IMR-90 (cell line): ENCODE measurements around the gene SLC16A8. TPM values are rescaled to one million over a fixed set of nuclear protein-coding genes. Genes with fewer than 3 reads are reported as not detected.

ENCODE experiments used
- ATAC-seq: fragments of 200-7000 bp; cut with Tn5 transposase; 2 replicates; pipeline ENCODE4 v1.9.1; 2020; ENCODE audit warnings: low read depth, mild to moderate bottlenecking, moderate library complexity
- BruUV-seq: library from RNA; stranded (reverse); fragments of 400-500 nt; replicated peaks from 2 replicates; lab custom pipeline; 2021; lab: Mats Ljungman, UMichigan
- CTCF ChIA-PET: fragments of 300-600 bp; formaldehyde crosslinking; extraction: SDS; loops from one replicate; lab custom pipeline; 2021; ENCODE audit warnings: antibody characterized with exemption; lab: Yijun Ruan, JAX
- POLR2A ChIA-PET: fragments of 300-600 bp; sonication (Branson Sonifier 250); formaldehyde crosslinking; loops from one replicate; lab custom pipeline; 2022; ENCODE audit warnings: antibody characterized with exemption; ENCODE audit not compliant: unreplicated experiment; lab: Charles Lee
- DNase-seq: peaks from one replicate; pipeline ENCODE4 v3.0.0; 2013
- H2AFZ ChIP-seq: replicated peaks from 2 replicates; pipeline ENCODE3; 2013; ENCODE audit warnings: low read length, mild to moderate bottlenecking; ENCODE audit not compliant: poor library complexity
- H2AK5ac ChIP-seq: 2 replicates; pipeline ENCODE4 v1.6.1; 2013; ENCODE audit warnings: low read depth, low read length, inconsistent platforms
- H2AK9ac ChIP-seq: replicated peaks from 2 replicates; pipeline ENCODE3; 2013; ENCODE audit warnings: mild to moderate bottlenecking, low read depth, low read length, moderate library complexity; ENCODE audit not compliant: poor library complexity
- H2BK120ac ChIP-seq: 2 replicates; pipeline ENCODE4 v1.6.1; 2013; ENCODE audit warnings: low read depth, low read length, inconsistent platforms
- H2BK15ac ChIP-seq: 3 replicates; pipeline ENCODE4 v1.6.1; 2013; ENCODE audit warnings: low read depth, low read length, inconsistent platforms
- H2BK20ac ChIP-seq: 2 replicates; pipeline ENCODE4 v1.6.1; 2013; ENCODE audit warnings: low read depth, mild to moderate bottlenecking, inconsistent platforms, low read length, moderate library complexity
- H2BK5ac ChIP-seq: 2 replicates; pipeline ENCODE4 v1.6.1; 2013; ENCODE audit warnings: mild to moderate bottlenecking, low read depth, low read length, inconsistent platforms; ENCODE audit not compliant: poor library complexity, severe bottlenecking
- H3K14ac ChIP-seq: replicated peaks from 2 replicates; pipeline ENCODE4 v1.6.1; 2013; ENCODE audit warnings: low read depth, low read length, inconsistent platforms
- H3K18ac ChIP-seq: 2 replicates; pipeline ENCODE4 v1.6.1; 2013; ENCODE audit warnings: low read depth, low read length, control low read depth
- H3K23ac ChIP-seq: 2 replicates; pipeline ENCODE4 v1.6.1; 2013; ENCODE audit warnings: low read depth, low read length, inconsistent platforms
- H3K27ac ChIP-seq: 2 replicates; pipeline ENCODE4 v1.5.1; 2013; ENCODE audit warnings: mild to moderate bottlenecking, control low read depth, low read length; ENCODE audit not compliant: insufficient read depth
- H3K27me3 ChIP-seq: 2 replicates; pipeline ENCODE4 v1.6.1; 2013; ENCODE audit warnings: low read length; ENCODE audit not compliant: control insufficient read depth, insufficient read depth
- H3K36me3 ChIP-seq: 2 replicates; pipeline ENCODE4 v1.6.1; 2013; ENCODE audit warnings: low read length, mixed read lengths; ENCODE audit not compliant: control insufficient read depth, insufficient read depth
- H3K4ac ChIP-seq: 2 replicates; pipeline ENCODE4 v1.6.1; 2013; ENCODE audit warnings: low read depth, low read length, inconsistent platforms
- H3K4me1 ChIP-seq: 2 replicates; pipeline ENCODE4 v1.6.1; 2013; ENCODE audit warnings: low read length, mixed read lengths; ENCODE audit not compliant: control insufficient read depth, insufficient read depth
- H3K4me2 ChIP-seq: 2 replicates; pipeline ENCODE4 v1.6.1; 2013; ENCODE audit warnings: low read depth, mild to moderate bottlenecking, control low read depth, low read length, moderate library complexity
- H3K4me3 ChIP-seq: 2 replicates; pipeline ENCODE4 v1.5.1; 2013; ENCODE audit warnings: low read depth, mild to moderate bottlenecking, control low read depth, low read length, moderate library complexity; ENCODE audit not compliant: insufficient read depth
- H3K56ac ChIP-seq: 2 replicates; pipeline ENCODE4 v1.6.1; 2013; ENCODE audit warnings: low read length, inconsistent platforms; ENCODE audit not compliant: insufficient read depth; ENCODE audit errors: extremely low read depth
- H3K79me1 ChIP-seq, 2 experiments: 2 replicates each; pipeline ENCODE4 v1.6.1; 2013; ENCODE audit warnings: low read length in 2 of 2, inconsistent platforms in 1 of 2, low read depth in 1 of 2
- H3K9ac ChIP-seq: 2 replicates; pipeline ENCODE4 v1.6.1; 2013; ENCODE audit warnings: low read depth, low read length, control low read depth
- H3K9me1 ChIP-seq: 2 replicates; pipeline ENCODE4 v1.6.1; 2013; ENCODE audit warnings: low read length, inconsistent platforms; ENCODE audit not compliant: insufficient read depth
- H3K9me3 ChIP-seq: 2 replicates; pipeline ENCODE4 v1.6.1; 2013; ENCODE audit warnings: low read length; ENCODE audit not compliant: control insufficient read depth, insufficient read depth
- H4K20me1 ChIP-seq: 2 replicates; pipeline ENCODE4 v1.6.1; 2013; ENCODE audit warnings: low read length, inconsistent platforms; ENCODE audit not compliant: insufficient read depth
- H4K5ac ChIP-seq: 2 replicates; pipeline ENCODE4 v1.6.1; 2013; ENCODE audit warnings: mild to moderate bottlenecking, low read depth, low read length, control low read depth
- H4K8ac ChIP-seq, 2 experiments: 2 replicates each; pipeline ENCODE4 v1.6.1; 2013; ENCODE audit warnings: low read depth in 2 of 2, low read length in 2 of 2, control low read depth in 1 of 2, inconsistent platforms in 1 of 2
- H4K91ac ChIP-seq: 2 replicates; pipeline ENCODE4 v1.6.1; 2013; ENCODE audit warnings: low read depth, low read length, inconsistent platforms; ENCODE audit not compliant: insufficient read depth
- BHLHE40 ChIP-seq: fragments of 150-350 bp; IDR thresholded peaks from 2 replicates; pipeline ENCODE4 v1.6.1; 2016; ENCODE audit warnings: mild to moderate bottlenecking, low read depth, low read length
- CEBPB ChIP-seq: IDR thresholded peaks from 2 replicates; pipeline ENCODE4 v1.6.1; 2012; ENCODE audit warnings: low read depth, low read length, improper control_type of control experiment
- CHD1 ChIP-seq: IDR thresholded peaks from 2 replicates; pipeline ENCODE4 v1.6.1; 2012; ENCODE audit warnings: low read depth, low read length, improper control_type of control experiment
- FOS ChIP-seq: fragments of 150-350 bp; IDR thresholded peaks from 2 replicates; pipeline ENCODE4 v1.6.1; 2016; ENCODE audit warnings: low read depth, low read length
- MAFK ChIP-seq: IDR thresholded peaks from 2 replicates; pipeline ENCODE4 v1.6.1; 2012; ENCODE audit warnings: low read depth, low read length, improper control_type of control experiment
- MAZ ChIP-seq: IDR thresholded peaks from 2 replicates; pipeline ENCODE4 v1.6.1; 2012; ENCODE audit warnings: low read depth, mild to moderate bottlenecking, low read length, improper control_type of control experiment, moderate library complexity, borderline replicate concordance
- MXI1 ChIP-seq: IDR thresholded peaks from 2 replicates; pipeline ENCODE4 v1.6.1; 2012; ENCODE audit warnings: low read depth, mild to moderate bottlenecking, low read length, moderate library complexity, borderline replicate concordance
- POLR2A ChIP-seq: IDR thresholded peaks from 2 replicates; pipeline ENCODE4 v1.6.1; 2012; ENCODE audit warnings: mild to moderate bottlenecking, low read depth, low read length
- RAD21 ChIP-seq: IDR thresholded peaks from 2 replicates; pipeline ENCODE4 v1.6.1; 2012; ENCODE audit warnings: low read length, improper control_type of control experiment
- RCOR1 ChIP-seq: IDR thresholded peaks from 2 replicates; pipeline ENCODE4 v1.6.1; 2012; ENCODE audit warnings: mild to moderate bottlenecking, low read length, improper control_type of control experiment; ENCODE audit not compliant: insufficient replicate concordance
- RFX5 ChIP-seq: IDR thresholded peaks from 2 replicates; pipeline ENCODE4 v1.8.0; 2012; ENCODE audit warnings: low read depth, mild to moderate bottlenecking, low read length, moderate library complexity
- SMC3 ChIP-seq: fragments of 150-350 bp; IDR thresholded peaks from 2 replicates; pipeline ENCODE4 v1.6.1; 2016; ENCODE audit warnings: low read depth, mild to moderate bottlenecking, antibody characterized with exemption, low read length, moderate library complexity
- WGBS, 2 experiments: methylation state at CpG; one replicate each; pipeline versions ENCODE4 v1.1.5 to v1.1.7; 2013; ENCODE audit warnings: missing lambda C conversion rate in 2 of 2; ENCODE audit not compliant: insufficient read length in 1 of 2; ENCODE audit errors: extremely low coverage in 2 of 2; 5-methylcytosine and 5-hydroxymethylcytosine counted together
- dilution Hi-C: fragments of 300-500 bp; cut with HindIII; formaldehyde crosslinking; loops from one replicate; pipeline ENCODE4 v1.14.3; 2018; ENCODE audit warnings: low sequenced_read_pairs; ENCODE audit not compliant: unreplicated experiment
- in situ Hi-C: fragments of 300-500 bp; cut with MboI; formaldehyde crosslinking; loops from 3 replicates; pipeline ENCODE4 v1.14.3; 2019; ENCODE audit warnings: low sequenced_read_pairs, inconsistent platforms, mixed read lengths
- intact Hi-C: fragments of 100-400 bp; cut with micrococcal nuclease; formaldehyde crosslinking; loops from 2 replicates; pipeline ENCODE4 v1.10.0; 2022
- polyA plus RNA-seq, 3 experiments: library from polyadenylated mRNA; depleted of rRNA; stranded (reverse); fragments of >200 nt; gene quantifications; 2 replicates each; pipeline ENCODE4 v1.2.3, GENCODE V29; 2012; ENCODE audit warnings: low replicate concordance in 1 of 3
- total RNA-seq: library from RNA; depleted of rRNA; stranded (reverse); fragments of >200 nt; gene quantifications from 2 replicates; pipeline ENCODE4 v1.2.3, GENCODE V29; 2012
- TF ChIP-seq, protein P1 (sequence below): conservative IDR thresholded peaks from 2 replicates; pipeline ENCODE4 v1.5.1; 2012; ENCODE audit warnings: mild to moderate bottlenecking, low read depth, low read length, improper control_type of control experiment
- TF ChIP-seq, protein P2 (sequence below): fragments of 150-350 bp; IDR thresholded peaks from 2 replicates; pipeline ENCODE4 v1.6.1; 2017; ENCODE audit warnings: mild to moderate bottlenecking, antibody characterized with exemption, low read length, low read depth
- TF ChIP-seq, protein P3 (sequence below): fragments of 150-350 bp; IDR thresholded peaks from 2 replicates; pipeline ENCODE4 v1.6.1; 2016; ENCODE audit warnings: low read depth, mild to moderate bottlenecking, low read length, moderate library complexity, borderline replicate concordance

SLC16A8 gene
- total and polyA plus RNA-seq, 2 of the 4 experiments (the other 2 are of a cell fraction), result not detected

GRCh38 chr22:38107692-38108515 is 23.9 kb upstream of the SLC16A8 start:
- H3K4me3 ChIP-seq, result no peak overlapping the region
- H3K56ac ChIP-seq, result no peak overlapping the region
- H4K20me1 ChIP-seq, result no peaks in the 10 kb centered on the region
- no peak overlapping the region for H4K5ac ChIP-seq
- POLR2A ChIA-PET, result no interaction called here
- no peak overlapping the region for H2BK20ac ChIP-seq
- CTCF ChIA-PET, result no interaction called here
- no TSS peak for BruUV-seq
- intact Hi-C loops, result no loop called here
- 75% methylated on average over 9 of the region's 17 CpGs; no CpG with 5 or more reads in 1 of the 2 experiments for WGBS, 2 experiments
- no peak overlapping the region for H3K9ac ChIP-seq
- H3K23ac ChIP-seq, result no peak overlapping the region
- H3K4me2 ChIP-seq, result no peak overlapping the region
- H2BK5ac ChIP-seq, result no peak overlapping the region
- H2AFZ ChIP-seq, result no peak overlapping the region
- no peak overlapping the region for H2AK5ac ChIP-seq
- dilution Hi-C loops, result no loop called here
- H4K8ac ChIP-seq, result no peak overlapping the region
- H3K4ac ChIP-seq, result no peak overlapping the region
- no peak overlapping the region for H4K91ac ChIP-seq
- no peak overlapping the region for H3K14ac ChIP-seq
- in situ Hi-C loops, result no loop called here
- no peak overlapping the region for H2BK15ac ChIP-seq
- DNase-seq (no peak), ATAC-seq (no peak)
- no peaks in the 10 kb centered on the region for H3K4me1 ChIP-seq
- no peaks in the 10 kb centered on the region for H3K9me1 ChIP-seq
- H3K36me3 ChIP-seq, result no peaks in the 10 kb centered on the region
- no peak overlapping the region for H2BK120ac ChIP-seq
- H3K27ac ChIP-seq, result no peak overlapping the region
- H3K79me1 ChIP-seq, result no peaks in the 10 kb centered on the region
- H3K27me3 ChIP-seq, result peaks cover 2% of the 10 kb centered on the region; the same call in 1 of the 2 replicates
- no peaks in the 10 kb centered on the region for H3K9me3 ChIP-seq
- H2AK9ac ChIP-seq, result no peak overlapping the region
- no peak overlapping the region for H3K18ac ChIP-seq
- TF ChIP-seq RFX5, result no peak
- TF ChIP-seq, protein P1, sequence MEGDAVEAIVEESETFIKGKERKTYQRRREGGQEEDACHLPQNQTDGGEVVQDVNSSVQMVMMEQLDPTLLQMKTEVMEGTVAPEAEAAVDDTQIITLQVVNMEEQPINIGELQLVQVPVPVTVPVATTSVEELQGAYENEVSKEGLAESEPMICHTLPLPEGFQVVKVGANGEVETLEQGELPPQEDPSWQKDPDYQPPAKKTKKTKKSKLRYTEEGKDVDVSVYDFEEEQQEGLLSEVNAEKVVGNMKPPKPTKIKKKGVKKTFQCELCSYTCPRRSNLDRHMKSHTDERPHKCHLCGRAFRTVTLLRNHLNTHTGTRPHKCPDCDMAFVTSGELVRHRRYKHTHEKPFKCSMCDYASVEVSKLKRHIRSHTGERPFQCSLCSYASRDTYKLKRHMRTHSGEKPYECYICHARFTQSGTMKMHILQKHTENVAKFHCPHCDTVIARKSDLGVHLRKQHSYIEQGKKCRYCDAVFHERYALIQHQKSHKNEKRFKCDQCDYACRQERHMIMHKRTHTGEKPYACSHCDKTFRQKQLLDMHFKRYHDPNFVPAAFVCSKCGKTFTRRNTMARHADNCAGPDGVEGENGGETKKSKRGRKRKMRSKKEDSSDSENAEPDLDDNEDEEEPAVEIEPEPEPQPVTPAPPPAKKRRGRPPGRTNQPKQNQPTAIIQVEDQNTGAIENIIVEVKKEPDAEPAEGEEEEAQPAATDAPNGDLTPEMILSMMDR, result no peak
- TF ChIP-seq, protein P2, sequence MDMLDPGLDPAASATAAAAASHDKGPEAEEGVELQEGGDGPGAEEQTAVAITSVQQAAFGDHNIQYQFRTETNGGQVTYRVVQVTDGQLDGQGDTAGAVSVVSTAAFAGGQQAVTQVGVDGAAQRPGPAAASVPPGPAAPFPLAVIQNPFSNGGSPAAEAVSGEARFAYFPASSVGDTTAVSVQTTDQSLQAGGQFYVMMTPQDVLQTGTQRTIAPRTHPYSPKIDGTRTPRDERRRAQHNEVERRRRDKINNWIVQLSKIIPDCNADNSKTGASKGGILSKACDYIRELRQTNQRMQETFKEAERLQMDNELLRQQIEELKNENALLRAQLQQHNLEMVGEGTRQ, result no peak
- no peak for TF ChIP-seq BHLHE40
- no peak for TF ChIP-seq CHD1
- TF ChIP-seq, protein P3, sequence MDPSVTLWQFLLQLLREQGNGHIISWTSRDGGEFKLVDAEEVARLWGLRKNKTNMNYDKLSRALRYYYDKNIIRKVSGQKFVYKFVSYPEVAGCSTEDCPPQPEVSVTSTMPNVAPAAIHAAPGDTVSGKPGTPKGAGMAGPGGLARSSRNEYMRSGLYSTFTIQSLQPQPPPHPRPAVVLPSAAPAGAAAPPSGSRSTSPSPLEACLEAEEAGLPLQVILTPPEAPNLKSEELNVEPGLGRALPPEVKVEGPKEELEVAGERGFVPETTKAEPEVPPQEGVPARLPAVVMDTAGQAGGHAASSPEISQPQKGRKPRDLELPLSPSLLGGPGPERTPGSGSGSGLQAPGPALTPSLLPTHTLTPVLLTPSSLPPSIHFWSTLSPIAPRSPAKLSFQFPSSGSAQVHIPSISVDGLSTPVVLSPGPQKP, result no peak
- TF ChIP-seq POLR2A, result no peak
- no peak for TF ChIP-seq MAFK
- no peak for TF ChIP-seq RCOR1
- TF ChIP-seq FOS, result no peak
- TF ChIP-seq CEBPB, result no peak
- TF ChIP-seq MXI1, result no peak
- TF ChIP-seq SMC3, result no peak
- TF ChIP-seq MAZ, result no peak
- no peak for TF ChIP-seq RAD21
